ENCODE data around the gene CAPN10. TPM values are rescaled to one million over a fixed set of nuclear protein-coding genes. Genes with fewer than 3 reads are reported as not detected.

CAPN10 gene
- total RNA-seq, 1 experiment from 2014 or later = 61.3 TPM

- ATAC-seq = no peak
- no peak for DNase-seq (ENCODE audit: low spot score)
- ChIA-PET POLR2A (no interaction called here), CTCF (interaction anchor here (0.8 to 1.1 kb wide), 3 partner anchors 14 to 26 kb away, joined by 3 read pairs; no protein-coding TSS in a partner anchor)
- Mint-ChIP-seq H3K27me3 (ENCODE audit: low read depth) (no peaks in the 10 kb centered on the region), H3K36me3 (0 out of 2 replicates have a peak, but pooled peaks cover 2% of the 10 kb centered on the region), H3K27ac (no peak overlapping the region), H3K4me3 (no peak overlapping the region), H3K4me1 (peaks cover 19% of the 10 kb centered on the region), H3K9me3 (no peaks in the 10 kb centered on the region)
- TF ChIP-seq ARID4B (CRISPR knock-in tag; IDR thresholded peaks at IDR 0.05; ENCODE audit: borderline replicate concordance) (no peak), SOX15 (CRISPR knock-in tag; IDR thresholded peaks at IDR 0.05) (no peak), FOXJ3 (CRISPR knock-in tag; IDR thresholded peaks at IDR 0.05; ENCODE audit: borderline replicate concordance) (no peak), CTCF (IDR thresholded peaks at IDR 0.05) (no peak), E2F1 (CRISPR knock-in tag; IDR thresholded peaks at IDR 0.05) (no peak), ZNF317 (CRISPR knock-in tag; IDR thresholded peaks at IDR 0.05; ENCODE audit: borderline replicate concordance, low read depth) (no peak), JUN (CRISPR knock-in tag; IDR thresholded peaks at IDR 0.05) (no peak), E2F5 (CRISPR knock-in tag; IDR thresholded peaks at IDR 0.05) (no peak), ETV6 (CRISPR knock-in tag; IDR thresholded peaks at IDR 0.05) (no peak)
Observed at GRCh38 chr2:240589850-240590525, 3.5 kb downstream of the CAPN10 start.

GRCh38 chr2:240590681-240591111 is 4.2 kb downstream of the CAPN10 start:
- Mint-ChIP-seq H3K36me3 (0 out of 2 replicates have a peak, but pooled peaks cover 2% of the 10 kb centered on the region), H3K27me3 (ENCODE audit: low read depth) (no peaks in the 10 kb centered on the region), H3K9me3 (no peaks in the 10 kb centered on the region), H3K4me1 (peaks cover 16% of the 10 kb centered on the region), H3K27ac (no peak overlapping the region), H3K4me3 (no peak overlapping the region)
- CTCF ChIA-PET = no interaction called here
- DNase-seq (ENCODE audit: low spot score) (no peak), ATAC-seq (no peak)
- POLR2A ChIA-PET = no interaction called here
- TF ChIP-seq E2F5 (CRISPR knock-in tag; IDR thresholded peaks at IDR 0.05) (no peak), NR1H2 (CRISPR knock-in tag; IDR thresholded peaks at IDR 0.05) (no peak), ATF1 (CRISPR knock-in tag; IDR thresholded peaks at IDR 0.05) (no peak), ZNF423 (CRISPR knock-in tag; IDR thresholded peaks at IDR 0.05) (no peak), USF1 (CRISPR knock-in tag; IDR thresholded peaks at IDR 0.05) (no peak), E2F4 (CRISPR knock-in tag; IDR thresholded peaks at IDR 0.05; ENCODE audit: borderline replicate concordance, low read depth) (no peak), ZSCAN18 (CRISPR knock-in tag; IDR thresholded peaks at IDR 0.05) (no peak), SMAD3 (CRISPR knock-in tag; IDR thresholded peaks at IDR 0.05; ENCODE audit: borderline replicate concordance) (no peak), RORB (CRISPR knock-in tag; IDR thresholded peaks at IDR 0.05) (no peak), PREB (CRISPR knock-in tag; IDR thresholded peaks at IDR 0.05; ENCODE audit: borderline replicate concordance) (no peak)
